ENCODE data around the gene IGFBP2. TPM values are rescaled to one million over a fixed set of nuclear protein-coding genes. Genes with fewer than 3 reads are reported as not detected.

Gene IGFBP2
- total and polyA plus RNA-seq, 2 donors (not counting 1 experiment from before 2014, with no cell fraction given): not detected

- Histone ChIP-seq H3K9ac (ENCODE audit: low read length) (no peak overlapping the region), H3K36me3 (replicated peaks in 1 of 2; ENCODE audit: control extremely low read depth in 1 of 2, control insufficient read depth in 1 of 2, extremely low read depth in 1 of 2, insufficient read depth in 2 of 2, low read length in 1 of 2) (no peaks in the 10 kb centered on the region), H2AFZ (ENCODE audit: insufficient read depth, low read depth, low read length, poor library complexity, severe bottlenecking) (no peak overlapping the region), H3K79me2 (ENCODE audit: control insufficient read depth, insufficient read depth, low read length) (no peaks in the 10 kb centered on the region), H3K27me3 (replicated peaks in 1 of 4; ENCODE audit: control extremely low read depth in 1 of 4, control insufficient read depth in 3 of 4, insufficient read depth in 4 of 4, low read length in 3 of 4) (peaks cover 0 to 15% (median 4%) of the 10 kb centered on the region in 4 experiments), H3K27ac (ENCODE audit: low read length in 2 of 2) (no peak overlapping the region), H3K4me2 (replicated peaks; ENCODE audit: low read depth, low read length, poor library complexity, severe bottlenecking) (no peak overlapping the region), H3K4me3 (ENCODE audit: control extremely low read depth in 1 of 5, extremely low read depth in 1 of 5, insufficient read depth in 1 of 5, low read depth in 2 of 5, low read length in 4 of 5) (no peak overlapping the region), H3K4me1 (ENCODE audit: control insufficient read depth in 2 of 2, insufficient read depth in 2 of 2, low read length in 2 of 2) (no peaks in the 10 kb centered on the region), H3K9me3 (ENCODE audit: control extremely low read depth in 1 of 3, control insufficient read depth in 2 of 3, insufficient read depth in 1 of 3, low read length in 2 of 3) (no peaks in the 10 kb centered on the region), H4K20me1 (ENCODE audit: control insufficient read depth, insufficient read depth, low read length, poor library complexity, severe bottlenecking) (no peaks in the 10 kb centered on the region)
- Mint-ChIP-seq H3K9me3 (ENCODE audit: insufficient read depth) (no peaks in the 10 kb centered on the region), H3K27me3 (peaks cover 14% of the 10 kb centered on the region), H3K27ac (no peak overlapping the region), H3K4me1 (no peaks in the 10 kb centered on the region), H3K4me3 (no peak overlapping the region)
- intact Hi-C loops (cut with micrococcal nuclease): no loop called here
- no peak for DNase-seq
- ChIA-PET POLR2A (no interaction called here), CTCF (no interaction called here)
- no peak for ATAC-seq (ENCODE audit: low read depth)
- TF ChIP-seq CTCF (IDR thresholded peaks at IDR 0.05) (no peak), EZH2 (IDR thresholded peaks at IDR 0.05; ENCODE audit: borderline replicate concordance, insufficient read depth, low read depth, low read length, poor library complexity, severe bottlenecking) (no peak)
- WGBS (ENCODE audit: insufficient coverage): 93% methylated on average over 3 of the region's 7 CpGs
These were observed 68.3 kb downstream of the IGFBP2 start for GRCh38 chr2:216701544-216701943.

GRCh38 chr2:216702756-216703155, 69.5 kb downstream of the IGFBP2 start:
- no peaks in the 10 kb centered on the region for H3K4me1 Mint-ChIP-seq
- WGBS (ENCODE audit: insufficient coverage): 83% methylated on average over 1 of the region's 1 CpG
- Histone ChIP-seq H3K79me2 (ENCODE audit: control insufficient read depth, insufficient read depth, low read length) (no peaks in the 10 kb centered on the region), H3K9me3 (ENCODE audit: control extremely low read depth in 1 of 3, control insufficient read depth in 2 of 3, insufficient read depth in 1 of 3, low read length in 2 of 3) (no peaks in the 10 kb centered on the region), H3K4me2 (replicated peaks; ENCODE audit: low read depth, low read length, poor library complexity, severe bottlenecking) (no peak overlapping the region), H3K27ac (ENCODE audit: low read length in 2 of 2) (no peak overlapping the region), H3K9ac (ENCODE audit: low read length) (no peak overlapping the region), H4K20me1 (ENCODE audit: control insufficient read depth, insufficient read depth, low read length, poor library complexity, severe bottlenecking) (no peaks in the 10 kb centered on the region), H3K4me3 (ENCODE audit: control extremely low read depth in 1 of 5, extremely low read depth in 1 of 5, insufficient read depth in 1 of 5, low read depth in 2 of 5, low read length in 4 of 5) (no peak overlapping the region), H3K27me3 (replicated peaks in 1 of 4; ENCODE audit: control extremely low read depth in 1 of 4, control insufficient read depth in 3 of 4, insufficient read depth in 4 of 4, low read length in 3 of 4) (peaks cover 0 to 8% (median 0%) of the 10 kb centered on the region in 4 experiments), H3K36me3 (replicated peaks in 1 of 2; ENCODE audit: control extremely low read depth in 1 of 2, control insufficient read depth in 1 of 2, extremely low read depth in 1 of 2, insufficient read depth in 2 of 2, low read length in 1 of 2) (no peaks in the 10 kb centered on the region), H2AFZ (ENCODE audit: insufficient read depth, low read depth, low read length, poor library complexity, severe bottlenecking) (no peak overlapping the region), H3K4me1 (ENCODE audit: control insufficient read depth in 2 of 2, insufficient read depth in 2 of 2, low read length in 2 of 2) (no peaks in the 10 kb centered on the region)
- H3K27ac Mint-ChIP-seq: no peak overlapping the region
- ChIA-PET CTCF (no interaction called here), POLR2A (no interaction called here)
- no peak overlapping the region for H3K4me3 Mint-ChIP-seq
- intact Hi-C loops (cut with micrococcal nuclease): no loop called here
- peaks cover 14% of the 10 kb centered on the region for H3K27me3 Mint-ChIP-seq
- H3K9me3 Mint-ChIP-seq (ENCODE audit: insufficient read depth): no peaks in the 10 kb centered on the region
- TF ChIP-seq CTCF (IDR thresholded peaks at IDR 0.05) (no peak), EZH2 (IDR thresholded peaks at IDR 0.05; ENCODE audit: borderline replicate concordance, insufficient read depth, low read depth, low read length, poor library complexity, severe bottlenecking) (no peak)
- no peak for DNase-seq
- ATAC-seq (ENCODE audit: low read depth): no peak
